ENCODE data around the gene C20orf173.

GRCh38 chr20:35478804-35479472 lies 50.5 kb downstream of the C20orf173 start:
- TF ChIP-seq CTCF (IDR thresholded peaks at IDR 0.05) (no peak), POLR2A (IDR thresholded peaks at IDR 0.05) (no peak)
